HUDEP-2 (cell line): ENCODE measurements around the gene NUP210L.

Source experiments
- DNase-seq, 76 experiments: peaks; one replicate each; lab custom pipeline; 2025; ENCODE audit not compliant: unreplicated experiment in 76 of 76; lab: John Stamatoyannopoulos, UW

The NUP210L gene

GRCh38 chr1:153946622-153947241, 208.1 kb downstream of the NUP210L start, which contains the start of gene DENND4B:
Gene DENND4B (minus strand): TSS chr1:153946718. CDS start chr1:153944374, 2,344 bp downstream.
- DNase-seq: peak in 69 of 76 experiments; percentile 9 to 81 (median 61)

GRCh38 chr1:153945795-153946621, 208.9 kb downstream of the NUP210L start:
- DNase-seq: peak in 59 of 76 experiments; percentile 15 to 68 (median 45)

GRCh38 chr1:153945131-153945794, 209.6 kb downstream of the NUP210L start:
- DNase-seq: peak in 42 of 76 experiments; percentile 8 to 58 (median 34)

GRCh38 chr1:153944827-153945117, 210.1 kb downstream of the NUP210L start:
- DNase-seq: no peak

GRCh38 chr1:153944005-153944826, 210.7 kb downstream of the NUP210L start:
- DNase-seq: no peak

- no peak for DNase-seq
Observed at GRCh38 chr1:153942766-153943549, 211.9 kb downstream of the NUP210L start.
